ENCODE measurements around the gene SPINK14. TPM values are rescaled to one million over a fixed set of nuclear protein-coding genes. Genes with fewer than 3 reads are reported as not detected.

The SPINK14 gene
- total and polyA plus RNA-seq, 2 of the 13 experiments (the other 11 are each of a cell fraction or from before 2014, with no cell fraction given) = not detected

DNA sequence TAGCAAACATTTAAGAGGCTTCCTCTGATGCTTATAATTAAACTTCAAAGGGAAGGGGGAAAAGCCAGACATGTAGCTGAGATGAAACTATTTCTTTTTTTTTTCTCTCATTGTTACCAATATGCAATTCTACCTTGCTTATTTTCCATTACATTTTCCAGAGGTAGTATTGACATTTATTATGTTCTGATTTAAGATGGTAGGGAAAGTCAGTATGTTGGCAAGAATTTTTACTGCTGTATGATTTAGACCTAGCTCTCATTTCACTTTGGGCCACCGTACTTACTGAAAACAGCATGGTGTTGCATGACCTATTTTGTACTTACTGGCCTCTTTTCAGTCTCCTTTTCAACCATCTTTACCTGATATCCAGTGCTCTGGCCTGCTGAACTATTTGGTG, 24.9 kb downstream of the SPINK14 start:
- ATAC-seq = no peak
- BruUV-seq (replicated peaks) = no TSS peak
- no peaks in the 10 kb centered on the region for H4K20me1 ChIP-seq (ENCODE audit: insufficient read depth, low read length)
- H3K4me2 ChIP-seq (ENCODE audit: low read depth, low read length) = no peak overlapping the region
- 26% methylated on average over 1 of the region's 1 CpG for WGBS (ENCODE audit: low lambda C conversion rate)
- no peak for FAIRE-seq
- H3K36me3 ChIP-seq (replicated peaks in 1 of 2; ENCODE audit: control insufficient read depth in 1 of 2, insufficient read depth in 2 of 2, low read length in 2 of 2) = no peaks in the 10 kb centered on the region
- H3K27ac ChIP-seq (ENCODE audit: extremely low read length, insufficient read depth, low read length) = no peak overlapping the region
- no peaks in the 10 kb centered on the region for H3K9me3 ChIP-seq (ENCODE audit: low read length)
- no peaks in the 10 kb centered on the region for H3K79me2 ChIP-seq (ENCODE audit: insufficient read depth, low read length)
- POLR2A ChIA-PET = no interaction called here
- no peak for DNase-seq (ENCODE audit: low spot score)
- no peak overlapping the region for H3K4me3 ChIP-seq (replicated peaks in 1 of 3; ENCODE audit: insufficient read depth in 1 of 3, low read depth in 2 of 3, low read length in 3 of 3)
- no peak overlapping the region for H2AFZ ChIP-seq (ENCODE audit: low read length)
- in situ Hi-C loops (cut with HindIII; ENCODE audit: extremely low pct_ligation_motif_present, low pct_unique_long_range_greater_than_20kb) = no loop called here
- H3K27me3 ChIP-seq (ENCODE audit: control insufficient read depth in 1 of 2, insufficient read depth in 2 of 2, low read length in 2 of 2) = no peaks in the 10 kb centered on the region
- CTCF ChIA-PET (ENCODE audit: low intra/inter-chr PET ratio, low total read pairs) = no interaction called here
- H3K4me1 ChIP-seq (ENCODE audit: insufficient read depth, low read length) = no peaks in the 10 kb centered on the region
- H3K9ac ChIP-seq (ENCODE audit: insufficient read depth, low read depth, low read length) = no peak overlapping the region
- intact Hi-C loops (cut with micrococcal nuclease; ENCODE audit: unreplicated experiment) = no loop called here
- TF ChIP-seq, protein P1, sequence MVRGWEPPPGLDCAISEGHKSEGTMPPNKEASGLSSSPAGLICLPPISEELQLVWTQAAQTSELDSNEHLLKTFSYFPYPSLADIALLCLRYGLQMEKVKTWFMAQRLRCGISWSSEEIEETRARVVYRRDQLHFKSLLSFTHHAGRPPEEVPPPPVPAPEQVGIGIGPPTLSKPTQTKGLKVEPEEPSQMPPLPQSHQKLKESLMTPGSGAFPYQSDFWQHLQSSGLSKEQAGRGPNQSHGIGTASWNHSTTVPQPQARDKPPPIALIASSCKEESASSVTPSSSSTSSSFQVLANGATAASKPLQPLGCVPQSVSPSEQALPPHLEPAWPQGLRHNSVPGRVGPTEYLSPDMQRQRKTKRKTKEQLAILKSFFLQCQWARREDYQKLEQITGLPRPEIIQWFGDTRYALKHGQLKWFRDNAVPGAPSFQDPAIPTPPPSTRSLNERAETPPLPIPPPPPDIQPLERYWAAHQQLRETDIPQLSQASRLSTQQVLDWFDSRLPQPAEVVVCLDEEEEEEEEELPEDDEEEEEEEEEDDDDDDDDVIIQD (CRISPR knock-in tag; IDR thresholded peaks at IDR 0.05; ENCODE audit: low read depth) = no peak
- TF ChIP-seq CEBPB (IDR thresholded peaks at IDR 0.05; ENCODE audit: borderline replicate concordance, low read depth, low read length) = no peak
- TF ChIP-seq SIN3B (IDR thresholded peaks at IDR 0.05; ENCODE audit: low read length) = no peak
- TF ChIP-seq, protein P2, sequence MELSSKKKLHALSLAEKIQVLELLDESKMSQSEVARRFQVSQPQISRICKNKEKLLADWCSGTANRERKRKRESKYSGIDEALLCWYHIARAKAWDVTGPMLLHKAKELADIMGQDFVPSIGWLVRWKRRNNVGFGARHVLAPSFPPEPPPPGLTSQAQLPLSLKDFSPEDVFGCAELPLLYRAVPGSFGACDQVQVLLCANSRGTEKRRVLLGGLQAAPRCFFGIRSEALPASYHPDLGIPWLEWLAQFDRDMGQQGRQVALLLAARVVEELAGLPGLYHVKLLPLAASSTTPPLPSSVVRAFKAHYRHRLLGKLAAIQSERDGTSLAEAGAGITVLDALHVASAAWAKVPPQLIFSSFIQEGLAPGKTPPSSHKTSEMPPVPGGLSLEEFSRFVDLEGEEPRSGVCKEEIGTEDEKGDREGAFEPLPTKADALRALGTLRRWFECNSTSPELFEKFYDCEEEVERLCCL (CRISPR knock-in tag; IDR thresholded peaks at IDR 0.05; ENCODE audit: borderline replicate concordance) = no peak
- no peak for TF ChIP-seq NFIC (IDR thresholded peaks at IDR 0.05; ENCODE audit: low read length)
- no peak for TF ChIP-seq ZNF557 (CRISPR knock-in tag; IDR thresholded peaks at IDR 0.05)
- TF ChIP-seq, protein P3, sequence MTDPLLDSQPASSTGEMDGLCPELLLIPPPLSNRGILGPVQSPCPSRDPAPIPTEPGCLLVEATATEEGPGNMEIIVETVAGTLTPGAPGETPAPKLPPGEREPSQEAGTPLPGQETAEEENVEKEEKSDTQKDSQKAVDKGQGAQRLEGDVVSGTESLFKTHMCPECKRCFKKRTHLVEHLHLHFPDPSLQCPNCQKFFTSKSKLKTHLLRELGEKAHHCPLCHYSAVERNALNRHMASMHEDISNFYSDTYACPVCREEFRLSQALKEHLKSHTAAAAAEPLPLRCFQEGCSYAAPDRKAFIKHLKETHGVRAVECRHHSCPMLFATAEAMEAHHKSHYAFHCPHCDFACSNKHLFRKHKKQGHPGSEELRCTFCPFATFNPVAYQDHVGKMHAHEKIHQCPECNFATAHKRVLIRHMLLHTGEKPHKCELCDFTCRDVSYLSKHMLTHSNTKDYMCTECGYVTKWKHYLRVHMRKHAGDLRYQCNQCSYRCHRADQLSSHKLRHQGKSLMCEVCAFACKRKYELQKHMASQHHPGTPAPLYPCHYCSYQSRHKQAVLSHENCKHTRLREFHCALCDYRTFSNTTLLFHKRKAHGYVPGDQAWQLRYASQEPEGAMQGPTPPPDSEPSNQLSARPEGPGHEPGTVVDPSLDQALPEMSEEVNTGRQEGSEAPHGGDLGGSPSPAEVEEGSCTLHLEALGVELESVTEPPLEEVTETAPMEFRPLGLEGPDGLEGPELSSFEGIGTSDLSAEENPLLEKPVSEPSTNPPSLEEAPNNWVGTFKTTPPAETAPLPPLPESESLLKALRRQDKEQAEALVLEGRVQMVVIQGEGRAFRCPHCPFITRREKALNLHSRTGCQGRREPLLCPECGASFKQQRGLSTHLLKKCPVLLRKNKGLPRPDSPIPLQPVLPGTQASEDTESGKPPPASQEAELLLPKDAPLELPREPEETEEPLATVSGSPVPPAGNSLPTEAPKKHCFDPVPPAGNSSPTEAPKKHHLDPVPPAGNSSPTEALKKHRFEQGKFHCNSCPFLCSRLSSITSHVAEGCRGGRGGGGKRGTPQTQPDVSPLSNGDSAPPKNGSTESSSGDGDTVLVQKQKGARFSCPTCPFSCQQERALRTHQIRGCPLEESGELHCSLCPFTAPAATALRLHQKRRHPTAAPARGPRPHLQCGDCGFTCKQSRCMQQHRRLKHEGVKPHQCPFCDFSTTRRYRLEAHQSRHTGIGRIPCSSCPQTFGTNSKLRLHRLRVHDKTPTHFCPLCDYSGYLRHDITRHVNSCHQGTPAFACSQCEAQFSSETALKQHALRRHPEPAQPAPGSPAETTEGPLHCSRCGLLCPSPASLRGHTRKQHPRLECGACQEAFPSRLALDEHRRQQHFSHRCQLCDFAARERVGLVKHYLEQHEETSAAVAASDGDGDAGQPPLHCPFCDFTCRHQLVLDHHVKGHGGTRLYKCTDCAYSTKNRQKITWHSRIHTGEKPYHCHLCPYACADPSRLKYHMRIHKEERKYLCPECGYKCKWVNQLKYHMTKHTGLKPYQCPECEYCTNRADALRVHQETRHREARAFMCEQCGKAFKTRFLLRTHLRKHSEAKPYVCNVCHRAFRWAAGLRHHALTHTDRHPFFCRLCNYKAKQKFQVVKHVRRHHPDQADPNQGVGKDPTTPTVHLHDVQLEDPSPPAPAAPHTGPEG (CRISPR knock-in tag; IDR thresholded peaks at IDR 0.05) = no peak
- TF ChIP-seq KMT2A (CRISPR knock-in tag; IDR thresholded peaks at IDR 0.05) = no peak
- no peak for TF ChIP-seq CAMTA2 (CRISPR knock-in tag; IDR thresholded peaks at IDR 0.05; ENCODE audit: borderline replicate concordance)
- TF ChIP-seq SUZ12 (IDR thresholded peaks at IDR 0.05; ENCODE audit: low read depth, low read length) = no peak
- TF ChIP-seq, protein P4, sequence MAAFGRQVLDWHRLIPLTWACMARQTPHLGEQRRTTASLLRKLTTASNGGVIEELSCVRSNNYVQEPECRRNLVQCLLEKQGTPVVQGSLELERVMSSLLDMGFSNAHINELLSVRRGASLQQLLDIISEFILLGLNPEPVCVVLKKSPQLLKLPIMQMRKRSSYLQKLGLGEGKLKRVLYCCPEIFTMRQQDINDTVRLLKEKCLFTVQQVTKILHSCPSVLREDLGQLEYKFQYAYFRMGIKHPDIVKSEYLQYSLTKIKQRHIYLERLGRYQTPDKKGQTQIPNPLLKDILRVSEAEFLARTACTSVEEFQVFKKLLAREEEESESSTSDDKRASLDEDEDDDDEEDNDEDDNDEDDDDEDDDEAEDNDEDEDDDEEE (CRISPR knock-in tag; IDR thresholded peaks at IDR 0.05) = no peak
